Pancreas (tissue), 10 donors: Measurements from ENCODE around the gene TSPOAP1. TPM values are rescaled to one million over a fixed set of nuclear protein-coding genes. Genes with fewer than 3 reads are reported as not detected.

ENCODE experiments used
- ATAC-seq, 4 donors: fragments of 200-7000 bp; cut with Tn5 transposase; one replicate each; pipeline versions ENCODE4 v1.8.0 to v1.9.1; 2020; ENCODE audit warnings: mild to moderate bottlenecking in 4 of 4, moderate library complexity in 4 of 4
- DNase-seq, 6 donors: peaks; one replicate each; pipeline ENCODE4 v3.0.0-alpha.2; 2020
- FAIRE-seq: peaks from 2 replicates; lab custom pipeline; 2012; peaks lifted over from hg19 to GRCh38; lab: Jason Lieb, UNC
- H3K27ac ChIP-seq, 4 donors: fragments of 200-600 bp; sonication (generic); 1 replicate in 3 of 4; 2 replicates in 1 of 4; pipeline versions ENCODE4 v1.5.0 to v1.8.0; 2020
- H3K27me3 ChIP-seq, 4 donors: fragments of 200-600 bp; one replicate each; pipeline ENCODE4 v1.8.0; 2021
- H3K36me3 ChIP-seq, 3 donors: fragments of 200-600 bp; sonication (generic) in 1 of 3; one replicate each; pipeline versions ENCODE4 v1.5.0 to v1.8.0; 2020 to 2021
- H3K4me1 ChIP-seq, 3 donors: fragments of 200-600 bp; one replicate each; pipeline ENCODE4 v1.8.0; 2021
- H3K4me3 ChIP-seq, 4 donors: fragments of 200-600 bp; sonication (generic) in 2 of 4; one replicate each; pipeline versions ENCODE4 v1.5.0 to v1.8.0; 2020 to 2021
- H3K9me3 ChIP-seq, 4 donors: fragments of 200-600 bp; one replicate each; pipeline ENCODE4 v1.8.0; 2021
- CTCF ChIP-seq, 4 donors: fragments of 200-600 bp; sonication (generic) in 3 of 4; IDR thresholded peaks; one replicate each; pipeline versions ENCODE4 v1.5.0 to v1.8.0; 2021; ENCODE audit warnings: antibody characterized with exemption in 4 of 4
- WGBS, 2 donors: extraction: QIAGEN DNeasy Blood & Tissue Kit; methylation state at CpG; one replicate each; pipeline ENCODE4 v1.1.7; 2013; 5-methylcytosine and 5-hydroxymethylcytosine counted together
- intact Hi-C, 3 donors: fragments of 100-400 bp; cut with DNase I; formaldehyde crosslinking; loops; one replicate each; pipeline versions ENCODE4 v1.11.1 to v1.14.2; 2022
- polyA plus RNA-seq, 2 donors: library from polyadenylated mRNA; stranded (reverse); fragments of 200-250 nt; gene quantifications; one replicate each; pipeline ENCODE4 v1.2.3, GENCODE V29; 2013
- total RNA-seq, 6 donors: library from RNA; stranded (reverse); fragmentation: NEBNext Ultra II Directional in 4 of 6; extraction: Animal tissue kit (Norgen Biotek cat#: 25700) in 4 of 6; gene quantifications; one replicate each; pipeline versions ENCODE4 v1.2.1 to v1.2.4, GENCODE V29; 2021 to 2023
- donor health status: healthy with polysubstance abuse.
- donor health status: DM: no; HTN: no; CAD: no; lungs with moderate emphysema.
- donor health status: DM: no; HTN: no; CAD: no.
- donor health status: control.
- donor health status: control.
- donor health status: Bipolar disorder and iron deficiency.
- donor health status: DM: yes; HTN: yes; CAD: no.
- donor health status: DM: no; HTN: no; CAD: no.
- donor health status: DM: no; HTN: no; CAD: no.
- donor health status: DM: yes; HTN: yes; CAD: no.

Gene TSPOAP1
- total and polyA plus RNA-seq, 8 donors = 7.0 to 90.2 (median 14.8) TPM

- Histone ChIP-seq H3K36me3 (no peaks in the 10 kb centered on the region), H3K27me3 (no peaks in the 10 kb centered on the region), H3K9me3 (no peaks in the 10 kb centered on the region), H3K4me1 (no peaks in the 10 kb centered on the region), H3K4me3 (no peak overlapping the region), H3K27ac (no peak overlapping the region)
- no peak for TF ChIP-seq CTCF (IDR thresholded peaks at IDR 0.05)
- intact Hi-C loops = loop anchor here in 1 of 3 donors (10.0 kb wide), 1 partner anchor 142 kb away; no protein-coding TSS in a partner anchor
- 80 to 93% methylated on average over 8 to 9 of the region's 9 CpGs for WGBS, 2 donors
- ATAC-seq = no peak
- FAIRE-seq = no peak
- no peak for DNase-seq
Measured at GRCh38 chr17:58302171-58302918, 26.2 kb downstream of the TSPOAP1 start.

GRCh38 chr17:58301504-58302150 is 27.0 kb downstream of the TSPOAP1 start:
- H3K27ac ChIP-seq = no peak overlapping the region
- TF ChIP-seq CTCF (IDR thresholded peaks at IDR 0.05) = no peak
- no peak for DNase-seq
- H3K9me3 ChIP-seq = no peaks in the 10 kb centered on the region
- H3K36me3 ChIP-seq = no peaks in the 10 kb centered on the region
- FAIRE-seq = no peak
- intact Hi-C loops = loop anchor here in 1 of 3 donors (10.0 kb wide), 1 partner anchor 143 kb away; no protein-coding TSS in a partner anchor
- 86 to 91% methylated on average over 16 of the region's 16 CpGs for WGBS, 2 donors
- no peak overlapping the region for H3K4me3 ChIP-seq
- H3K27me3 ChIP-seq = no peaks in the 10 kb centered on the region
- no peak for ATAC-seq
- H3K4me1 ChIP-seq = no peaks in the 10 kb centered on the region

- no peak for FAIRE-seq
- Histone ChIP-seq H3K36me3 (no peaks in the 10 kb centered on the region), H3K27me3 (no peaks in the 10 kb centered on the region), H3K27ac (no peak overlapping the region), H3K4me1 (no peaks in the 10 kb centered on the region), H3K9me3 (no peaks in the 10 kb centered on the region), H3K4me3 (no peak overlapping the region)
- no peak for TF ChIP-seq CTCF (IDR thresholded peaks at IDR 0.05)
- no peak for DNase-seq
- ATAC-seq = no peak
- WGBS, 2 donors = 76 to 91% methylated on average over 6 of the region's 6 CpGs
- intact Hi-C loops = loop anchor here in 1 of 3 donors (10.0 kb wide), 1 partner anchor 144 kb away; no protein-coding TSS in a partner anchor
Measured at GRCh38 chr17:58300336-58300735, 28.3 kb downstream of the TSPOAP1 start.

GRCh38 chr17:58294034-58294433 is 34.6 kb downstream of the TSPOAP1 start:
- ATAC-seq (no peak), DNase-seq (no peak), FAIRE-seq (no peak)
- peaks cover 0 to 9% (median 0%) of the 10 kb centered on the region in 4 donors for H3K27me3 ChIP-seq
- 67 to 68% methylated on average over 1 of the region's 1 CpG for WGBS, 2 donors
- intact Hi-C loops = no loop called here
- TF ChIP-seq CTCF (IDR thresholded peaks at IDR 0.05) = no peak
- H3K27ac ChIP-seq = no peak overlapping the region
- H3K36me3 ChIP-seq = no peaks in the 10 kb centered on the region
- no peaks in the 10 kb centered on the region for H3K4me1 ChIP-seq
- H3K9me3 ChIP-seq = no peaks in the 10 kb centered on the region
- no peak overlapping the region for H3K4me3 ChIP-seq
